Measurements from ENCODE around the gene HPCAL1.

HPCAL1 gene

GRCh38 chr2:10363861-10364610 lies 61.3 kb downstream of the HPCAL1 start:
- DNase-seq (ENCODE audit: extremely low spot score, insufficient read length, low read depth) (no peak), FAIRE-seq (no peak)

GRCh38 chr2:10365412-10365811 lies 62.7 kb downstream of the HPCAL1 start:
- no peak for FAIRE-seq
- DNase-seq (ENCODE audit: extremely low spot score, insufficient read length, low read depth): no peak

- DNase-seq (ENCODE audit: extremely low spot score, insufficient read length, low read depth): no peak
Observed at GRCh38 chr2:10366601-10367270, 64.0 kb downstream of the HPCAL1 start.

GRCh38 chr2:10367472-10368439 lies 65.1 kb downstream of the HPCAL1 start:
- FAIRE-seq: no peak

More at GRCh38 chr2:10366601-10367270, 64.0 kb downstream of the HPCAL1 start:
- no peak for FAIRE-seq

GRCh38 chr2:10368491-10369231 lies 66.0 kb downstream of the HPCAL1 start:
- DNase-seq (ENCODE audit: extremely low spot score, insufficient read length, low read depth) (no peak), FAIRE-seq (no peak)

More at GRCh38 chr2:10367472-10368439, 65.1 kb downstream of the HPCAL1 start:
- DNase-seq (ENCODE audit: extremely low spot score, insufficient read length, low read depth): no peak

GRCh38 chr2:10369269-10370255 lies 66.9 kb downstream of the HPCAL1 start:
- DNase-seq (ENCODE audit: extremely low spot score, insufficient read length, low read depth) (no peak), FAIRE-seq (no peak)

- DNase-seq (ENCODE audit: extremely low spot score, insufficient read length, low read depth): no peak
- FAIRE-seq: no peak
Observed at GRCh38 chr2:10370390-10370789, 67.7 kb downstream of the HPCAL1 start.

- no peak for FAIRE-seq
- no peak for DNase-seq (ENCODE audit: extremely low spot score, insufficient read length, low read depth)
Observed at GRCh38 chr2:10370895-10371294, 68.2 kb downstream of the HPCAL1 start.

GRCh38 chr2:10371441-10372196 lies 68.9 kb downstream of the HPCAL1 start:
- DNase-seq (ENCODE audit: extremely low spot score, insufficient read length, low read depth) (no peak), FAIRE-seq (no peak)

- DNase-seq (ENCODE audit: extremely low spot score, insufficient read length, low read depth) (no peak), FAIRE-seq (no peak)
Observed at GRCh38 chr2:10372203-10372861, 69.6 kb downstream of the HPCAL1 start.

GRCh38 chr2:10372862-10373240 lies 70.1 kb downstream of the HPCAL1 start:
- DNase-seq (ENCODE audit: extremely low spot score, insufficient read length, low read depth) (no peak), FAIRE-seq (no peak)

GRCh38 chr2:10373931-10374330 lies 71.2 kb downstream of the HPCAL1 start:
- FAIRE-seq: no peak
- DNase-seq (ENCODE audit: extremely low spot score, insufficient read length, low read depth): no peak

GRCh38 chr2:10374362-10374943 lies 71.7 kb downstream of the HPCAL1 start:
- DNase-seq (ENCODE audit: extremely low spot score, insufficient read length, low read depth) (no peak), FAIRE-seq (no peak)

GRCh38 chr2:10375570-10376281 lies 73.0 kb downstream of the HPCAL1 start:
- FAIRE-seq (peak; percentile 60), DNase-seq (ENCODE audit: extremely low spot score, insufficient read length, low read depth) (no peak)

- no peak for DNase-seq (ENCODE audit: extremely low spot score, insufficient read length, low read depth)
- FAIRE-seq: no peak
Observed at GRCh38 chr2:10377052-10377746, 74.5 kb downstream of the HPCAL1 start.

- no peak for DNase-seq (ENCODE audit: extremely low spot score, insufficient read length, low read depth)
- FAIRE-seq: no peak
Observed at GRCh38 chr2:10377747-10378085, 75.0 kb downstream of the HPCAL1 start.

All from GM18507 (cell line).